ENCODE data around the gene KIFAP3. TPM values are rescaled to one million over a fixed set of nuclear protein-coding genes. Genes with fewer than 3 reads are reported as not detected.

KIFAP3 gene
- total and polyA plus RNA-seq, 7 donors, result 14.4 to 36.7 (median 28.1) TPM

GRCh38 chr1:169882039-169882511 lies 192.4 kb downstream of the KIFAP3 start:
- intact Hi-C loops (cut with DNase I), result no loop called here
- TF ChIP-seq POLR2AphosphoS5 (IDR thresholded peaks at IDR 0.05), result no peak
- no peak for TF ChIP-seq CTCF (IDR thresholded peaks at IDR 0.05)
- TF ChIP-seq EP300 (IDR thresholded peaks at IDR 0.05), result no peak
- no peak for TF ChIP-seq POLR2A (IDR thresholded peaks at IDR 0.05)
- no peaks in the 10 kb centered on the region for H3K27me3 ChIP-seq
- no peak for DNase-seq
- H3K4me3 ChIP-seq, result no peak overlapping the region
- 96 to 97% methylated on average over 20 of the region's 20 CpGs for WGBS, 2 donors
- peaks cover 0 to 31% (median 13%) of the 10 kb centered on the region in 4 donors for H3K4me1 ChIP-seq
- H3K9me3 ChIP-seq, result no peaks in the 10 kb centered on the region
- H3K27ac ChIP-seq, result no peak overlapping the region
- H3K36me3 ChIP-seq, result peaks cover 0 to 46% (median 2%) of the 10 kb centered on the region in 4 donors

GRCh38 chr1:169879034-169879840 lies 195.3 kb downstream of the KIFAP3 start:
- peak overlapping the region in 2 of 4 donors; percentile 28 to 49 for H3K27ac ChIP-seq
- DNase-seq, result no peak
- H3K9me3 ChIP-seq, result no peaks in the 10 kb centered on the region
- WGBS, 2 donors, result 77 to 84% methylated on average over 4 of the region's 4 CpGs
- H3K4me1 ChIP-seq, result peaks cover 0 to 30% (median 14%) of the 10 kb centered on the region in 4 donors
- no peak for TF ChIP-seq POLR2AphosphoS5 (IDR thresholded peaks at IDR 0.05)
- TF ChIP-seq EP300 (IDR thresholded peaks at IDR 0.05), result no peak
- TF ChIP-seq POLR2A (IDR thresholded peaks at IDR 0.05), result no peak
- no peak for TF ChIP-seq CTCF (IDR thresholded peaks at IDR 0.05)
- no peak overlapping the region for H3K4me3 ChIP-seq
- no peaks in the 10 kb centered on the region for H3K27me3 ChIP-seq
- peaks cover 0 to 52% (median 7%) of the 10 kb centered on the region in 4 donors for H3K36me3 ChIP-seq
- intact Hi-C loops (cut with DNase I), result no loop called here

DNA sequence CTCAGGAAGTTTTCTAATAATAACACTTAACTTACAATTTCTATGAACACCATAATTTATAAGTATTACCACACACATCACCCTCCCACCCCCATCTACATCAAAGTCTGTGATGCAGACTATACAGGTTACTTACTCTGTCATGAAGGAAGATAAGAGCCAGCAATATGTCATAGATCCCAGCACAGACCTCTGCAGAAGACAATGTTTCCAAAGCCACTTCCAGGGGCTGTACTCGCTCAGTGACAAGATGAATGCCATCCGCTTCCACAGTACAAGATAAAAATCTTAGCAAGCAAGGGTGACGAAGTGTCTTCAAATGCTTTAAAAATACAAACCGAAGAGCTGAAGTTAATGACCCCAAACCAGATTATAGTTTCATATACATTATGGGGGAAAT lies 196.0 kb downstream of the KIFAP3 start:
- Histone ChIP-seq H3K9me3 (no peaks in the 10 kb centered on the region), H3K27me3 (no peaks in the 10 kb centered on the region), H3K4me1 (peaks cover 0 to 37% (median 19%) of the 10 kb centered on the region in 4 donors), H3K4me3 (no peak overlapping the region), H3K36me3 (peaks cover 0 to 57% (median 7%) of the 10 kb centered on the region in 4 donors), H3K27ac (peak overlapping the region in 2 of 4 donors; percentile 28 to 49)
- TF ChIP-seq POLR2A (IDR thresholded peaks at IDR 0.05), result no peak
- no peak for DNase-seq
- 95 to 98% methylated on average over 4 of the region's 4 CpGs for WGBS, 2 donors
- intact Hi-C loops (cut with DNase I), result no loop called here

GRCh38 chr1:169877800-169878491 lies 196.5 kb downstream of the KIFAP3 start:
- no peak for DNase-seq
- Histone ChIP-seq H3K36me3 (peaks cover 2 to 60% (median 8%) of the 10 kb centered on the region in 4 donors), H3K4me3 (no peak overlapping the region), H3K27ac (peak overlapping the region in 2 of 4 donors; percentile 28 to 49), H3K9me3 (no peaks in the 10 kb centered on the region), H3K4me1 (peaks cover 0 to 40% (median 21%) of the 10 kb centered on the region in 4 donors), H3K27me3 (no peaks in the 10 kb centered on the region)
- 91 to 95% methylated on average over 2 of the region's 2 CpGs for WGBS, 2 donors
- intact Hi-C loops (cut with DNase I), result no loop called here
- no peak for TF ChIP-seq EP300 (IDR thresholded peaks at IDR 0.05)
- TF ChIP-seq CTCF (IDR thresholded peaks at IDR 0.05), result no peak
- no peak for TF ChIP-seq POLR2AphosphoS5 (IDR thresholded peaks at IDR 0.05)
- TF ChIP-seq POLR2A (IDR thresholded peaks at IDR 0.05), result no peak

GRCh38 chr1:169874229-169874628 lies 200.3 kb downstream of the KIFAP3 start:
- intact Hi-C loops (cut with DNase I), result no loop called here
- H3K4me1 ChIP-seq, result peaks cover 0 to 38% (median 21%) of the 10 kb centered on the region in 4 donors
- TF ChIP-seq POLR2AphosphoS5 (IDR thresholded peaks at IDR 0.05) (peak in 1 of 4 donors; percentile 22), EP300 (IDR thresholded peaks at IDR 0.05) (no peak)
- H3K4me3 ChIP-seq, result no peak overlapping the region
- 85 to 87% methylated on average over 3 of the region's 3 CpGs for WGBS, 2 donors
- no peaks in the 10 kb centered on the region for H3K27me3 ChIP-seq
- peak overlapping the region in 3 of 4 donors; percentile 16 to 77 (median 54) for H3K27ac ChIP-seq
- no peaks in the 10 kb centered on the region for H3K9me3 ChIP-seq
- peaks cover 5 to 82% (median 25%) of the 10 kb centered on the region in 4 donors for H3K36me3 ChIP-seq
- DNase-seq, result no peak
